ENCODE data around the gene ANKS1B. TPM values are rescaled to one million over a fixed set of nuclear protein-coding genes. Genes with fewer than 3 reads are reported as not detected.
"Not testable (repeated sequence)": the region's sequence is repeated elsewhere in the genome, so short reads cannot be mapped to it uniquely, and the experiment has no call there.

Gene ANKS1B
- total RNA-seq, 4 donors from 2014 or later = 16.6 to 62.6 (median 40.2) TPM

- intact Hi-C loops (cut with DNase I; ENCODE audit: low total_unique reads) = no loop called here
- H3K4me1 ChIP-seq = no peaks in the 10 kb centered on the region
These were observed 735.2 kb downstream of the ANKS1B start for GRCh38 chr12:99249543-99249942.

GRCh38 chr12:99237907-99238538 lies 746.7 kb downstream of the ANKS1B start:
- H3K4me1 ChIP-seq; H3K36me3 ChIP-seq; DNase-seq; H3K27ac ChIP-seq; H3K27me3 ChIP-seq; H3K4me3 ChIP-seq; H3K9me3 ChIP-seq; intact Hi-C loops (cut with DNase I; ENCODE audit: low total_unique reads): not testable (repeated sequence)

More at GRCh38 chr12:99249543-99249942, 735.2 kb downstream of the ANKS1B start:
- DNase-seq = no peak
- Histone ChIP-seq H3K27ac (no peak overlapping the region), H3K4me3 (no peak overlapping the region), H3K36me3 (no peaks in the 10 kb centered on the region), H3K27me3 (no peaks in the 10 kb centered on the region), H3K9me3 (no peaks in the 10 kb centered on the region)
- no peak for TF ChIP-seq CTCF (IDR thresholded peaks at IDR 0.05)

- TF ChIP-seq POLR2A (IDR thresholded peaks at IDR 0.05) = no peak
- H3K4me1 ChIP-seq = no peaks in the 10 kb centered on the region
- DNase-seq = no peak
- H3K36me3 ChIP-seq = no peaks in the 10 kb centered on the region
- H3K9me3 ChIP-seq = no peaks in the 10 kb centered on the region
- H3K4me3 ChIP-seq = no peak overlapping the region
- intact Hi-C loops (cut with DNase I; ENCODE audit: low total_unique reads) = no loop called here
- H3K27me3 ChIP-seq = no peaks in the 10 kb centered on the region
- H3K27ac ChIP-seq = no peak overlapping the region
These were observed 749.4 kb downstream of the ANKS1B start for GRCh38 chr12:99235381-99235780.

GRCh38 chr12:99234702-99235101 lies 750.0 kb downstream of the ANKS1B start:
- Histone ChIP-seq H3K27ac (no peak overlapping the region), H3K9me3 (no peaks in the 10 kb centered on the region), H3K4me1 (no peaks in the 10 kb centered on the region), H3K27me3 (no peaks in the 10 kb centered on the region), H3K4me3 (no peak overlapping the region), H3K36me3 (no peaks in the 10 kb centered on the region)
- DNase-seq = no peak
- no peak for TF ChIP-seq CTCF (IDR thresholded peaks at IDR 0.05)
- TF ChIP-seq POLR2A (IDR thresholded peaks at IDR 0.05) = no peak
- intact Hi-C loops (cut with DNase I; ENCODE audit: low total_unique reads) = no loop called here

- DNase-seq = no peak
- Histone ChIP-seq H3K4me3 (no peak overlapping the region), H3K27ac (no peak overlapping the region), H3K9me3 (no peaks in the 10 kb centered on the region), H3K36me3 (no peaks in the 10 kb centered on the region), H3K4me1 (no peaks in the 10 kb centered on the region), H3K27me3 (peaks cover 0 to 3% of the 10 kb centered on the region in 2 donors)
- intact Hi-C loops (cut with DNase I; ENCODE audit: low total_unique reads) = no loop called here
- TF ChIP-seq POLR2A (IDR thresholded peaks at IDR 0.05) = no peak
- TF ChIP-seq CTCF (IDR thresholded peaks at IDR 0.05) = no peak
These were observed 752.4 kb downstream of the ANKS1B start for GRCh38 chr12:99232324-99232723.

- TF ChIP-seq CTCF (IDR thresholded peaks at IDR 0.05) (no peak), POLR2A (IDR thresholded peaks at IDR 0.05) (no peak)
- Histone ChIP-seq H3K36me3 (no peaks in the 10 kb centered on the region), H3K4me3 (no peak overlapping the region), H3K27me3 (peaks cover 0 to 3% of the 10 kb centered on the region in 2 donors), H3K4me1 (no peaks in the 10 kb centered on the region), H3K27ac (no peak overlapping the region), H3K9me3 (no peaks in the 10 kb centered on the region)
- intact Hi-C loops (cut with DNase I; ENCODE audit: low total_unique reads) = no loop called here
- no peak for DNase-seq
These were observed 753.7 kb downstream of the ANKS1B start for GRCh38 chr12:99231031-99231430.
